ENCODE results near the gene PDP2. TPM values are rescaled to one million over a fixed set of nuclear protein-coding genes. Genes with fewer than 3 reads are reported as not detected.

PDP2 gene
- total RNA-seq, 6 experiments from 2014 or later: 12.8 to 17.7 (median 16.2) TPM

DNA sequence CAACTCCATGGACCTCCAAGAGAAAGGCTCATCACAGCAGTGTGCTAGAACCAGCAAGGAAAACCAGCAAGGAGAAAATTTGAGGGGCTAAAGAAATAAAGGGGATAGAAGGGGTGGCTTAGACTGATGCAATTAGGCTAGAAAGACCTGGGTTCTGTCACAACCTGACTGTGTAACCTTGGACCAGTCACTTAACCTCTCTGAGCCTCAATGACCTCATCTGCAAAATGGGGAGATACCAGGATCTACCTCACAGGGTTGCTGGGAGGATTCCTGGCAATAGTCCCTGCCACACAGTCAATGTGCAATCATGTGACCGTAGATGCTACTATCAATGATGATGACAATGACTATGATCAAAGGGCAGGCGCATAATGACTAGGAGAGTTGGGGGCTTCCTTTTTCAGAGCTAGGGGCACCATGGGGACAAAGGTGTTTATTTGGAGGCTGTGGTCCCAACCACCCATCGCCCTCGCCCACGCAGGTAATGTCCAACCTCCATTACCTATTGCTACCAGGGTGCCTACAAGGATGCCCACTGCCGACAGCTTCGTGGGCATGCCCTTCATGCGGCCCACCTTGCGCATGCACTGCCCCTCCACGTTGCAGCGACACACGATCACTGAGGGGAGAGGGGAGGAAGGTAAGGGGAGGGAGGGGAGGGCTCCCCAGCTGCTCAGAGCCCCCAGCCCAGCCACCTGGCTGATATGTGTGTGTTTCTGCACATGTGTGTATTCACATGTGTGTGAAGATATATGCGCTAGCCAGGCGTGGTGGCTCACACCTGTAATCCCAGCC lies 28.6 kb downstream of the PDP2 start:
- peaks cover 11% of the 10 kb centered on the region for H3K4me1 Mint-ChIP-seq (ENCODE audit: low read depth)
- no peaks in the 10 kb centered on the region for H3K9me3 Mint-ChIP-seq
- H3K27ac Mint-ChIP-seq: no peak overlapping the region
- TF ChIP-seq, protein P1, sequence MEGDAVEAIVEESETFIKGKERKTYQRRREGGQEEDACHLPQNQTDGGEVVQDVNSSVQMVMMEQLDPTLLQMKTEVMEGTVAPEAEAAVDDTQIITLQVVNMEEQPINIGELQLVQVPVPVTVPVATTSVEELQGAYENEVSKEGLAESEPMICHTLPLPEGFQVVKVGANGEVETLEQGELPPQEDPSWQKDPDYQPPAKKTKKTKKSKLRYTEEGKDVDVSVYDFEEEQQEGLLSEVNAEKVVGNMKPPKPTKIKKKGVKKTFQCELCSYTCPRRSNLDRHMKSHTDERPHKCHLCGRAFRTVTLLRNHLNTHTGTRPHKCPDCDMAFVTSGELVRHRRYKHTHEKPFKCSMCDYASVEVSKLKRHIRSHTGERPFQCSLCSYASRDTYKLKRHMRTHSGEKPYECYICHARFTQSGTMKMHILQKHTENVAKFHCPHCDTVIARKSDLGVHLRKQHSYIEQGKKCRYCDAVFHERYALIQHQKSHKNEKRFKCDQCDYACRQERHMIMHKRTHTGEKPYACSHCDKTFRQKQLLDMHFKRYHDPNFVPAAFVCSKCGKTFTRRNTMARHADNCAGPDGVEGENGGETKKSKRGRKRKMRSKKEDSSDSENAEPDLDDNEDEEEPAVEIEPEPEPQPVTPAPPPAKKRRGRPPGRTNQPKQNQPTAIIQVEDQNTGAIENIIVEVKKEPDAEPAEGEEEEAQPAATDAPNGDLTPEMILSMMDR (IDR thresholded peaks at IDR 0.05): no peak
- DNase-seq: no peak
- no peak overlapping the region for H3K4me3 Mint-ChIP-seq
- peaks cover 19% of the 10 kb centered on the region for H3K27me3 Mint-ChIP-seq (ENCODE audit: insufficient read depth)
- H3K36me3 Mint-ChIP-seq (ENCODE audit: low read depth): no peaks in the 10 kb centered on the region

DNA sequence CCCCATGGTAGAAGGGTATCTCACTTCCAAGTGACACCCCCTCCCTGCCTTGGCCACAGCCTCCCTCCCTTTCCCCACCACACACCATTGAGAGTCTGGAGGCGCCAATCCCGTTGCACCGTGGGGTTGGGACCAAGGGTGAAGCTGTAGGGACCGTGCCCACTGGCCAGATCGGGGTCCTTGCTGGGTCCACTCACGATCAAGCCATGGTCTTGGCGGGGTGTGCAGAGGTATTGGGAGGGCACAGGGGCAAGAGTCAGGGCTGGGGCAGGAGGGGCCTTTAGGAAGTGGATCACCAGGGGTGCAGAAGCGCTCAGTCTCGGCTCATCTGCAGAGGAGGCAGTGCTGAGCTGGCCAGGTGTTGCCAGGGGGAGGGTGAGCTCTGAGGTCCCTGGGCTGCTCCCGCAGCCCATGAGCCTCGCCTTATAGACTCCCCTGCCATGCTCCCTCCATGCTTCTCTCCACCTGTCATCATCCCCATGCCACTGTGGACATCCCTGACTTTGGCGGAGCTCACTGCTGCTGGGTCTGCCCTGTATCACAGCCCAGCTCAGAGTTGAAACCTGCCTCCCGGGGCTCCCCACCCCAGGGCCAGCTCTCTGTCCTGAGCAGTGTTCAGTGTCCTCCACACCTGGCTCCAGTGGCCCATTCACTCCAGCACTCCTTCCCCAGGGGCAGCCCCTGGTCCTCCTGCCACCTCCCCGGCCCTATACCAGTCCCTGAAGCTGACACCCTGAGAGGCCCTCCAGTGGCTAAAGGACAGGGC lies 30.0 kb downstream of the PDP2 start:
- Mint-ChIP-seq H3K4me3 (no peak overlapping the region), H3K27me3 (ENCODE audit: insufficient read depth) (peaks cover 21% of the 10 kb centered on the region), H3K27ac (no peak overlapping the region), H3K36me3 (ENCODE audit: low read depth) (no peaks in the 10 kb centered on the region), H3K9me3 (no peaks in the 10 kb centered on the region), H3K4me1 (ENCODE audit: low read depth) (peaks cover 1% of the 10 kb centered on the region)
- TF ChIP-seq, protein P1 (IDR thresholded peaks at IDR 0.05): no peak
- DNase-seq: no peak

DNA sequence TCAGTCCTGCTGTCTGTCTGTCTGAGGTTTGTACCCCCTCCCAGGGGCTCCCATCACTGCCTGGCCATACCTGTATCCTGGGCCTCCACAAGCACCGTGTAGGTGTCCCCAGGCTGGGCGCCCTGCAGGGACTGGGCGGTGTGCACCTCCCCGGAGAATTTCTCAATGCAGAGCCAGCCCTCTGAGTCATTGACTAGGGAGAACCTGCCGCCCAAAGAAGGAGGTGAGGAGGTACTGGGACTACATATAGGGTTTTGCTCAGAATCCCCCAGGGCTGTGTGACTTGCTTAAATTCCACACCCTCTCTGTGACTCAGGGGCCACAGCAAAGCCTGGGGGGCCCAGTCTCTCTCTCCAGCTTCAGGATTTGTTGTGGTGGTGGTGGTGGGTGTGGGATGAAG lies 30.8 kb downstream of the PDP2 start:
- Mint-ChIP-seq H3K4me3 (no peak overlapping the region), H3K36me3 (ENCODE audit: low read depth) (no peaks in the 10 kb centered on the region), H3K27me3 (ENCODE audit: insufficient read depth) (peaks cover 18% of the 10 kb centered on the region), H3K27ac (no peak overlapping the region), H3K9me3 (no peaks in the 10 kb centered on the region), H3K4me1 (ENCODE audit: low read depth) (no peaks in the 10 kb centered on the region)
- DNase-seq: no peak
- TF ChIP-seq, protein P1 (IDR thresholded peaks at IDR 0.05): no peak

DNA sequence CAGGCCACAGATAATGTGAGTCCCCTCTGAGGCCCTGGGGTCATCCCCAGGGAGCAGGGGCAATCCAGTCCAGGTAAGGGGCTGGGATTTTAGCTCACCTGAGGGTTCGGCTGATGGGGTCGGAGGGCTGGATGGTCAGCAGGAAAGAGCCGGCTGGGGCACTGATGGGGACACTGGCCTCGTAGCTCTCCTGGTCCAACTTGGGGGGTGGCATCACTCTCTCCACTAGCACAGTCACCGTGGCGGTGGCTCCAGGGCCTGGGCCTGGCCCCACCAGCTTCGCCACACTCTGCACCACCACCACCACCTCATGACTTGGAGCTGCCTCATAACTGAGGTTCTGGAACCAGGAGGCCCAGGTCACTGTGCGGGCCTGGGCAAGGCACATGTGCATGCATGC lies 31.5 kb downstream of the PDP2 start:
- peaks cover 21% of the 10 kb centered on the region for H3K27me3 Mint-ChIP-seq (ENCODE audit: insufficient read depth)
- no peaks in the 10 kb centered on the region for H3K9me3 Mint-ChIP-seq
- TF ChIP-seq, protein P1 (IDR thresholded peaks at IDR 0.05): no peak
- H3K4me3 Mint-ChIP-seq: no peak overlapping the region
- no peak for DNase-seq
- no peak overlapping the region for H3K27ac Mint-ChIP-seq
- no peaks in the 10 kb centered on the region for H3K4me1 Mint-ChIP-seq (ENCODE audit: low read depth)
- H3K36me3 Mint-ChIP-seq (ENCODE audit: low read depth): no peaks in the 10 kb centered on the region

DNA sequence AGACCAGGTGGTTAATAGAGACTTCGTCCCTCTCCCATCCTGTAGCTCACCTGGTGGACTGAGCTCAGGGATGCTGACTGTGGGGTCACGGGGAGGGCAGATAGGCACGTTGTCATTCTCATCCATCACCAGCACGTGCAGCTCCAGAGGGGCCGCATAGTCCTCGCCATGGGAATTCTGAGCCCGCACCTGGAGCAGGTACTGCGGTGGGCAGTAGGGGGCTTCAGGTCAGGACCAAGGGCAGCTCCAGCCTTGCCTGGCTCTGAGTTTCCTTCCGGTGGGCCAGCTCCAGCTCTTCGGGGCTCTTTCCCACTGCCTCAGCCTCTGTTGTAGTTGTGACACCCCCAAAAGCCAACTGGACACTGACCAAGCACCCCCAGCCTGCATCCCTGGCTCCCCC lies 32.8 kb downstream of the PDP2 start:
- no peaks in the 10 kb centered on the region for H3K9me3 Mint-ChIP-seq
- H3K27ac Mint-ChIP-seq: no peak overlapping the region
- no peaks in the 10 kb centered on the region for H3K36me3 Mint-ChIP-seq (ENCODE audit: low read depth)
- peaks cover 14% of the 10 kb centered on the region for H3K27me3 Mint-ChIP-seq (ENCODE audit: insufficient read depth)
- TF ChIP-seq, protein P1 (IDR thresholded peaks at IDR 0.05): no peak
- H3K4me1 Mint-ChIP-seq (ENCODE audit: low read depth): no peaks in the 10 kb centered on the region
- no peak overlapping the region for H3K4me3 Mint-ChIP-seq
- no peak for DNase-seq

Data from HFFc6 (cell line).